ENCODE measurements around the gene INTS14.

INTS14 gene

DNA sequence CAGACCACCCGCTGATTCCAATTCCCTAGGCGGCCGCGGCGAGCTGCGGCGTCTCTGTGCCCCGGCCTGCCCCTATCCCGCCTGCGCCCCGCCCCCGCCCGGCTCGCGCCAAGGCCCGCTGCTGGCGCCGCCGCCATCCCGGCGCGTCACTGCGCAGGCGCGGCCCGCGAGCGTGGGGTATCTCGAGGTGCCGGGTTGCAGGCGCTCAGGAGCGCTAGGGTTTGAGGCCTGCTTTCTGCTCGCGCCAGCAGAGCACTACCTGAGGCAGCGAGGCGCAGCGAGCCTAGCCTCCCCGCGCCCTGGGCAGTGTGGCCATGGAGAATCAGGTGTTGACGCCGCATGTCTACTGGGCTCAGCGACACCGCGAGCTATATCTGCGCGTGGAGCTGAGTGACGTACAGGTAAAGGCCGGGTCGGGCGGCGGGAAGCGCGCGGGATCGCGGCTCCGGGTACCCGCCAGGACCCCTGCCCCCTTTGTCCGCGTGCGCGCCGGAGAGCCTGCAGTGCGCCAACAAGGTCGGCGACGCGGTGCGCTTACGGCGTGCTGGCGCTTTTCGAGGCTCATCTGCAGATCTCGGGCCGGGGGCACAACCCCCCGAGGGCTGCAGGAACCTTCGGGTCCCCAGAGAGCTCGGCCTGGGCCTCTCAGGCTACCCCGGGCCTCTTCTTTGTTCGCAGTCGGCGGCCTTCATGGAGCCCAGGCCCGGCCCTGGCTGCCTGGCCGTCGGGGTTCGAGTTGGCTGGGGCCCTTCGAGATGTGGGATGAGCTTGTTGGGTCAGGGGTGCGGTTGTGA is 80.4 kb downstream of the INTS14 start, which contains the start of gene HACD3:
Gene HACD3, plus strand, starts transcription at position 146 of the 794 bp plus-strand sequence. Its CDS starts 169 bp downstream, at position 315.
- DNase-seq (ENCODE audit: low read depth) = no peak

DNA sequence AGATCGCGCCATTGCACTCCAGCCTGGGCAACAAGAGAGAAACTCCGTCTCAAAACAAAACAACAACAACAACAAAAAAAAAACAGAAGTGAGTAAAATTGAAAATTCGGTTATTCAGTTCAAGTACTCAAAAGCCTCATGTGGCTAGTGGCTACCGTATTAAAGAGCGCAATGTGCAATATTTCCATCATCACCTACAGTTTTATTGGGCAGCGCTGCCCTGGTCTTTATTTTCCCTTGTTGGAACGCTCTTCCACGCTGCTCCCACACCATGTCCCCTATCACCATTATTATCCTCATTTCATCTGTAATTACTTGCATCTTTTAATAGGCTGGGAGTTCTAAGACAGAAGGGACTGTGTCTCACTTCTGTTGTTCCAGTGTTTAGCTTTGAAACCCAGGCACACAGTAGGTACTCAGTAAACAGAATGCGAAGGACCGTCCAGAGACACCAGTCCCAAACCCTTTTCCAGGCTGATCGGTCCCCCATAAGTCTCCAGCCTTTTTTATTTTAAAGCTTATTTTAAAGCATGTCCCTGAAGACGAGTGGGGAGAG is 81.1 kb downstream of the INTS14 start:
- DNase-seq (ENCODE audit: low read depth) = no peak

Data from non-pigmented ciliary epithelial cell (primary cell).